DMS53 (cell line): ENCODE measurements around the gene ZNHIT3.
A peak's percentile ranks its signal among the peaks of the same experiment; 100 is the strongest.
"Not testable (repeated sequence)": the region's sequence is repeated elsewhere in the genome, so short reads cannot be mapped to it uniquely, and the experiment has no call there.

Experiments
- DNase-seq: peaks from one replicate; lab custom pipeline; 2025; lab: John Stamatoyannopoulos, UW

Gene ZNHIT3

GRCh38 chr17:36484021-36484420 is 2.5 kb upstream of the ZNHIT3 start:
- not testable (repeated sequence) for DNase-seq

GRCh38 chr17:36485027-36485426 is 1.5 kb upstream of the ZNHIT3 start:
- DNase-seq, result no peak

- peak; percentile 13 for DNase-seq
Measured at GRCh38 chr17:36485805-36486203, 677 bp upstream of the ZNHIT3 start.

- DNase-seq, result no peak
Measured at GRCh38 chr17:36493956-36494355, 7.5 kb downstream of the ZNHIT3 start.

- DNase-seq, result no peak
Measured at GRCh38 chr17:36494674-36495073, 8.2 kb downstream of the ZNHIT3 start.

- DNase-seq, result no peak
Measured at GRCh38 chr17:36495076-36495578, 8.6 kb downstream of the ZNHIT3 start.

- no peak for DNase-seq
Measured at GRCh38 chr17:36496018-36496789, 9.7 kb downstream of the ZNHIT3 start.

- DNase-seq, result no peak
Measured at GRCh38 chr17:36498155-36498554, 11.7 kb downstream of the ZNHIT3 start.

GRCh38 chr17:36498560-36499300 is 12.2 kb downstream of the ZNHIT3 start:
- no peak for DNase-seq

- DNase-seq, result no peak
Measured at GRCh38 chr17:36500745-36501225, 14.3 kb downstream of the ZNHIT3 start.

GRCh38 chr17:36501351-36501750 is 14.9 kb downstream of the ZNHIT3 start:
- no peak for DNase-seq

GRCh38 chr17:36501963-36502362 is 15.5 kb downstream of the ZNHIT3 start:
- DNase-seq, result no peak

GRCh38 chr17:36503456-36504155 is 17.1 kb downstream of the ZNHIT3 start:
- DNase-seq, result no peak

GRCh38 chr17:36504156-36504545 is 17.7 kb downstream of the ZNHIT3 start:
- no peak for DNase-seq

- DNase-seq, result no peak
Measured at GRCh38 chr17:36505171-36505570, 18.7 kb downstream of the ZNHIT3 start.

GRCh38 chr17:36506249-36506826 is 19.9 kb downstream of the ZNHIT3 start:
- DNase-seq, result no peak

- DNase-seq, result no peak
Measured at GRCh38 chr17:36506831-36507230, 20.4 kb downstream of the ZNHIT3 start.

GRCh38 chr17:36507266-36507665 is 20.8 kb downstream of the ZNHIT3 start:
- no peak for DNase-seq

GRCh38 chr17:36508439-36508838 is 22.0 kb downstream of the ZNHIT3 start:
- DNase-seq, result not testable (repeated sequence)

GRCh38 chr17:36509272-36509985 is 22.9 kb downstream of the ZNHIT3 start:
- DNase-seq, result no peak

- no peak for DNase-seq
Measured at GRCh38 chr17:36510636-36511035, 24.2 kb downstream of the ZNHIT3 start.
